ENCODE measurements around the gene PGA4.

PGA4 gene

GRCh38 chr11:61273178-61274078, 51.3 kb downstream of the PGA4 start:
- H3K9me3 ChIP-seq (replicated peaks; ENCODE audit: low read length) = no peaks in the 10 kb centered on the region
- no peak overlapping the region for H3K4me3 ChIP-seq (ENCODE audit: low read length)
- H3K9ac ChIP-seq (ENCODE audit: low read depth, low read length) = no peak overlapping the region
- no peaks in the 10 kb centered on the region for H3K36me3 ChIP-seq (ENCODE audit: insufficient read depth, low read length)
- peaks cover 7% of the 10 kb centered on the region for H3K4me1 ChIP-seq (ENCODE audit: control insufficient read depth, insufficient read depth, low read length)
- H3K27me3 ChIP-seq (ENCODE audit: control insufficient read depth, insufficient read depth, low read length) = no peaks in the 10 kb centered on the region
- H3K4me2 ChIP-seq (ENCODE audit: low read length) = no peak overlapping the region

DNA sequence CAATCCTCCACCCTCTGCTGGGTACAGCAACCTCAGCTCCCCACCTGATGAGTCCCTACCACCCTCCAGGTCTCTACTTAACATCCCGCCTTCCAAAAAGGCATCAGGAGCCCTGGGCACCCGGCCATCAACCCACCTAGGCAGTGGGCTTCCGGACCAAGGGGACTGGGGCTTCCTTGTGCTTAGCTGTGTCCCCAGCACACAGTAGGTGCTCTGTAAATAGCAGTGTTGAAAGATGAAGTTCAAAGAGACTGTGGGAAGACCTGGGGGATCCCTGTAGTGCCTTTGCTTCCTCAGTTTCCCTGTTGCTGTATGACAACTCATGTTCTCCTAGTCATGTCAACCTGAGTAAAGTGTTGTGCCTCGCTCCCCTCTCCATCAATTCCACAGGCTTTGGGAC, 51.9 kb downstream of the PGA4 start:
- Histone ChIP-seq H3K4me3 (ENCODE audit: low read length) (no peak overlapping the region), H3K27me3 (ENCODE audit: control insufficient read depth, insufficient read depth, low read length) (no peaks in the 10 kb centered on the region), H3K36me3 (ENCODE audit: insufficient read depth, low read length) (no peaks in the 10 kb centered on the region), H3K4me2 (ENCODE audit: low read length) (no peak overlapping the region), H3K9ac (ENCODE audit: low read depth, low read length) (no peak overlapping the region), H3K9me3 (replicated peaks; ENCODE audit: low read length) (no peaks in the 10 kb centered on the region), H3K4me1 (ENCODE audit: control insufficient read depth, insufficient read depth, low read length) (peaks cover 7% of the 10 kb centered on the region)

DNA sequence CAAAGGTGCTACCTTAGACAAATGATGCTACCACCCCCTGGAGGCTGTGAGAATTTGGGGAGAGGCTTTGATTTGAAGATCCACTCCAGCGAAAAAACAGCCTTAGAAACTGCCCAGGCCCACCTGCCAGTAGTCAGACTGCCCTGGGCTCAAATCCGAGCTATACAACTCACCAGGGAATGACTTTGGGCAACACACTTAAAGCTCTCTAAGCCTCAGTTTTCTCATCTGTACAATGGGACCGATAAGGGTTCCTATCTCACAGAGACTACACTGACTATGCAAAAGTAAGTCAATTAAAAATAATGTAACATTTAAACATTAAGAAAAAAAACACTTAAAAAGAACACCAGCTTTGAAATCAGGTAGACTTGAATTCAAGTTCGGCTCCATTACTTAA, 53.0 kb downstream of the PGA4 start:
- no peaks in the 10 kb centered on the region for H3K36me3 ChIP-seq (ENCODE audit: insufficient read depth, low read length)
- H3K4me1 ChIP-seq (ENCODE audit: control insufficient read depth, insufficient read depth, low read length) = peaks cover 5% of the 10 kb centered on the region
- no peaks in the 10 kb centered on the region for H3K9me3 ChIP-seq (replicated peaks; ENCODE audit: low read length)
- no peak overlapping the region for H3K9ac ChIP-seq (ENCODE audit: low read depth, low read length)
- H3K27me3 ChIP-seq (ENCODE audit: control insufficient read depth, insufficient read depth, low read length) = no peaks in the 10 kb centered on the region
- H3K4me2 ChIP-seq (ENCODE audit: low read length) = no peak overlapping the region
- no peak overlapping the region for H3K4me3 ChIP-seq (ENCODE audit: low read length)

DNA sequence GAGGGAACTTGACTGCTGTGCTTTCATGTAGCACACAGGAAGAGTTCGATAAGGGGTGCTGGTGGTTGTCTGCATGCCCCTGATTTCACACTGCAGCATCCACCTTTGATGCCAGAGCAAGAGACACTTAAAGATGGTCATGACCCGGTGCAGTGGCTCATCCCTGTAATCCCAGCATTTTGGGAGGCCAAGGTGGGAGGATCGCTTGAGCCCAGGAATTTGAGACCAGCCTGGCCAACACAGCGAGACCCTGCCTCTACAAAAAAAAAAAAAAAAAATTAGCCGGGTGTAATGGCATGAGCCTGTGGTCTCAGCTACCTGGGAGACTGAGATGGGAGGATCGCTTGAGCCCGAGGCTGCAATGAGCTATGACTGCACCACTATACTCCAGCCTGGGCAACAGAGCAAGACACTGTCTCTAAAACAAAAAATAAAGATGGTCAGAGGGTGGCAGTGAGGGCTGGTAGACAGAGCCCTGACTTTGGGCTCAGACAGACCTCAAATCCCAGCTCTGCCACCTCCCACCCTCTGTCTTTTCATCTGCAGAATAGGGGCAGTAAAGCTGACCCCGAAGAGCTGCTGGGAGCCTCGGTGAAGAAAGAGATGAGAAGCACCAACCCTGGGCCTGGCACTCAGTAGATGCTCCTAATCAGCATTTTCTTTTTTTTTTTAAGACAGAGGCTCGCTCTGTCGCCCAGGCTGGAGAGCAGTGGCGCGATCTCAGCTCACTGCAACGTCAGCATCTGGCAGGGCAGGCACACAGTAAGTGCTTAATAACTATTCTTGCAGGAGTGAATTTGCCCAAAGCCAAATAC, 55.2 kb downstream of the PGA4 start:
- H3K27me3 ChIP-seq (ENCODE audit: control insufficient read depth, insufficient read depth, low read length) = no peaks in the 10 kb centered on the region
- H3K36me3 ChIP-seq (ENCODE audit: insufficient read depth, low read length) = no peaks in the 10 kb centered on the region
- H3K4me3 ChIP-seq (ENCODE audit: low read length) = no peak overlapping the region
- H3K4me2 ChIP-seq (ENCODE audit: low read length) = no peak overlapping the region
- no peak overlapping the region for H3K9ac ChIP-seq (ENCODE audit: low read depth, low read length)
- no peaks in the 10 kb centered on the region for H3K4me1 ChIP-seq (ENCODE audit: control insufficient read depth, insufficient read depth, low read length)
- H3K9me3 ChIP-seq (replicated peaks; ENCODE audit: low read length) = no peaks in the 10 kb centered on the region

DNA sequence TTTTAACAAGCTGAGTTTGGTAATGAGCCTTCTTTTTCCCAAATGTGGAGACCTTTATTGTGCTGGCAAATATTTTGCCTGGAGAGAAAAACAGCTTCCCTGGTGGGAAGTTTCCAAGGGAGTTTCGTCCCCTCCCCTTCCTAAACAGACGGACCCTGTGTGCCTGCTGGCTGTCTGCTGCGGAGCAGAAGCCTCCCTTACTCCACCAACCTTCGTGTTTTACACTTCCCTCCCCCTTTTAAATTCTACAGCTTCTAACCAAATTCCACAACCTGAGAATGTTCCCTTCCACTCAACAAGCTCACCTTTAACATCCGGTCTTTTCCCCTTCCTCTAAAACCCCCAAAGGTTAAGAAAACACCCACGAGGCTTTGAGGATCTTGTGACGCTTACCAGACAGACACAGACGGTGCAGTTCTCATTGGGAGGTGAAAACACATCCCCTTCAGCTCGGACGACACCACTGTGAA, 55.9 kb downstream of the PGA4 start:
- Histone ChIP-seq H3K9me3 (replicated peaks; ENCODE audit: low read length) (no peaks in the 10 kb centered on the region), H3K4me2 (ENCODE audit: low read length) (no peak overlapping the region), H3K4me3 (ENCODE audit: low read length) (no peak overlapping the region), H3K4me1 (ENCODE audit: control insufficient read depth, insufficient read depth, low read length) (no peaks in the 10 kb centered on the region), H3K27me3 (ENCODE audit: control insufficient read depth, insufficient read depth, low read length) (no peaks in the 10 kb centered on the region), H3K36me3 (ENCODE audit: insufficient read depth, low read length) (no peaks in the 10 kb centered on the region), H3K9ac (ENCODE audit: low read depth, low read length) (no peak overlapping the region)

DNA sequence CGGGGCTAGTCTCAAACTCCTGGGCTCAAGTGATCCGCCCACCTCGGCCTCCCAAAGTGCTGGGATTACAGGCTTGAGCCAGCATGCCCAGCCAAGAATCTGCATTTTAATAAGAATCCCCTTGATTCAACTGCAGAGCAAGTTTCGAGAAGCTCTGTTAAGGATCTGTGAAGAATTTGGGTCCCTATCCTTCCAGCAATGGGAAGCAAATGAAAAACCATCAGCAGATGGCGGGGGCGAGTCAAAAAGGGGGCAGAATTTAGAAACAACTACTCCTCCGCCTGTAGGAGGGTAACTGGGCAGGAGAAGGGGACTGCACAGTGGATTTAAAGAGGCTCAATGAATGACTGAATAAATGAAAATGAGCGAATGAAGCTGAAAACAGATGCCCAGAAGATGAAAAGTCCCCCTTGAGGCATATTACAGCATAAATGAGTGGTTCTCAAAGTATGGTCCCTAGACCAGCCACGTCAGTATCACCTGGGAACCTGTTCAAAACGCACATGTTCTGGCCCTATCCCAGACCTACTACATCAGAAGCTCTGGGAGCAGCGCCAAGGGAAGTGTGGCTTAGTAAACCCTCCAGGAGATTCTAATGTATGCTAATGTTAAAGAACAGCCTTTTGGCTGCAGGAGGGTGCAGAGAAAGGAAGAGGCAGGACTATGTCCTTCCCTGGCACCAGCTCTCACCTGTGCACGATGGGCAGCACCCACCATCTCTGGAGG, 58.0 kb downstream of the PGA4 start:
- no peaks in the 10 kb centered on the region for H3K4me1 ChIP-seq (ENCODE audit: control insufficient read depth, insufficient read depth, low read length)
- no peak overlapping the region for H3K4me3 ChIP-seq (ENCODE audit: low read length)
- no peak overlapping the region for H3K9ac ChIP-seq (ENCODE audit: low read depth, low read length)
- no peaks in the 10 kb centered on the region for H3K27me3 ChIP-seq (ENCODE audit: control insufficient read depth, insufficient read depth, low read length)
- no peaks in the 10 kb centered on the region for H3K36me3 ChIP-seq (ENCODE audit: insufficient read depth, low read length)
- H3K9me3 ChIP-seq (replicated peaks; ENCODE audit: low read length) = no peaks in the 10 kb centered on the region
- no peak overlapping the region for H3K4me2 ChIP-seq (ENCODE audit: low read length)

- H3K9ac ChIP-seq (ENCODE audit: low read depth, low read length) = no peak overlapping the region
- peaks cover 2% of the 10 kb centered on the region for H3K36me3 ChIP-seq (ENCODE audit: insufficient read depth, low read length)
- peak overlapping the region; percentile 1 for H3K4me2 ChIP-seq (ENCODE audit: low read length)
- H3K4me1 ChIP-seq (ENCODE audit: control insufficient read depth, insufficient read depth, low read length) = no peaks in the 10 kb centered on the region
- H3K27me3 ChIP-seq (ENCODE audit: control insufficient read depth, insufficient read depth, low read length) = no peaks in the 10 kb centered on the region
- no peak overlapping the region for H3K4me3 ChIP-seq (ENCODE audit: low read length)
- no peaks in the 10 kb centered on the region for H3K9me3 ChIP-seq (replicated peaks; ENCODE audit: low read length)
Observed at GRCh38 chr11:61280883-61281580, 58.9 kb downstream of the PGA4 start.

Data from skeletal muscle satellite cell (primary cell).